HEK293 (cell line): Measurements from ENCODE around the gene LSG1.

Experiments
- CTCF ChIA-PET: fragments of 350-600 bp; formaldehyde crosslinking; extraction: SDS; loops from one replicate; lab custom pipeline; 2021; ENCODE audit warnings: antibody characterized with exemption; lab: Yijun Ruan, JAX
- POLR2A ChIA-PET: fragments of 300-600 bp; formaldehyde crosslinking; extraction: SDS; loops from one replicate; lab custom pipeline; 2020; ENCODE audit warnings: antibody characterized with exemption, inconsistent platforms; lab: Yijun Ruan, JAX
- H3K27ac ChIP-seq: fragments of 200-500 bp; sonication (Bioruptor generic); 2 replicates; pipeline ENCODE4 v1.5.1; 2014; ENCODE audit warnings: low read depth, low read length, control low read depth, inconsistent platforms; ENCODE audit errors: extremely low read depth
- H3K36me3 ChIP-seq, 2 experiments: fragments of 200-500 bp in 1 of 2; sonication (Bioruptor generic) in 1 of 2; 1 replicate in 1 of 2; 2 replicates in 1 of 2; pipeline ENCODE4 v1.5.1; 2014 to 2017; ENCODE audit warnings: inconsistent platforms in 2 of 2, low read length in 2 of 2; ENCODE audit not compliant: control insufficient read depth in 2 of 2, insufficient read depth in 1 of 2
- H3K4me1 ChIP-seq: fragments of 200-500 bp; sonication (Bioruptor generic); 2 replicates; pipeline ENCODE4 v1.5.1; 2014; ENCODE audit warnings: mild to moderate bottlenecking, low read length, inconsistent platforms; ENCODE audit not compliant: control insufficient read depth, insufficient read depth
- H3K4me3 ChIP-seq: 2 replicates; pipeline ENCODE4 v1.5.1; 2011; ENCODE audit warnings: low read depth, mild to moderate bottlenecking, control low read depth, low read length, moderate library complexity
- H3K9me3 ChIP-seq: fragments of 200-500 bp; sonication (Bioruptor generic); 2 replicates; pipeline ENCODE4 v1.5.1; 2014; ENCODE audit warnings: low read depth, low read length, inconsistent platforms; ENCODE audit not compliant: control insufficient read depth, insufficient read depth
- KLF1 ChIP-seq: fragments of 450-650 bp; formaldehyde crosslinking; IDR thresholded peaks from 2 replicates; pipeline ENCODE4 v1.5.1; 2016; ENCODE audit warnings: missing biosample characterization, missing genetic modification characterization
- KLF16 ChIP-seq: fragments of 450-650 bp; formaldehyde crosslinking; IDR thresholded peaks from 2 replicates; pipeline ENCODE4 v1.5.1; 2017; ENCODE audit warnings: missing biosample characterization, missing genetic modification characterization
- MYNN ChIP-seq: fragments of 450-650 bp; formaldehyde crosslinking; IDR thresholded peaks from 2 replicates; pipeline ENCODE4 v1.5.1; 2016; ENCODE audit warnings: missing biosample characterization, missing genetic modification characterization, borderline replicate concordance
- ZBTB7A ChIP-seq: fragments of 450-650 bp; formaldehyde crosslinking; IDR thresholded peaks from 2 replicates; pipeline ENCODE4 v1.5.1; 2016; ENCODE audit warnings: low read depth, missing biosample characterization, missing genetic modification characterization
- ZFP3 ChIP-seq: fragments of 450-650 bp; formaldehyde crosslinking; IDR thresholded peaks from 2 replicates; pipeline ENCODE4 v1.5.1; 2016; ENCODE audit warnings: low read depth, missing biosample characterization, missing genetic modification characterization
- ZNF169 ChIP-seq: fragments of 450-650 bp; formaldehyde crosslinking; IDR thresholded peaks from 2 replicates; pipeline ENCODE4 v1.5.1; 2016; ENCODE audit warnings: missing biosample characterization, missing genetic modification characterization
- ZNF184 ChIP-seq: fragments of 450-650 bp; IDR thresholded peaks from 2 replicates; pipeline ENCODE4 v1.5.1; 2018; ENCODE audit warnings: missing biosample characterization, mild to moderate bottlenecking, missing genetic modification characterization
- ZNF202 ChIP-seq: fragments of 450-650 bp; formaldehyde crosslinking; IDR thresholded peaks from 2 replicates; pipeline ENCODE4 v1.5.1; 2016; ENCODE audit warnings: missing biosample characterization, missing genetic modification characterization, borderline replicate concordance
- ZNF274 ChIP-seq, 2 experiments: fragments of 200-500 bp in 1 of 2; fragments of 450-650 bp in 1 of 2; sonication (Bioruptor generic) in 1 of 2; formaldehyde crosslinking in 1 of 2; IDR thresholded peaks; 2 replicates each; pipeline versions ENCODE4 v1.5.1 to v1.6.1; 2014 to 2016; ENCODE audit warnings: borderline replicate concordance in 1 of 2, inconsistent platforms in 1 of 2, low read length in 1 of 2, missing biosample characterization in 1 of 2, missing genetic modification characterization in 1 of 2
- ZNF311 ChIP-seq: fragments of 450-650 bp; formaldehyde crosslinking; IDR thresholded peaks from 2 replicates; pipeline ENCODE4 v1.5.1; 2017; ENCODE audit warnings: missing biosample characterization, missing genetic modification characterization, borderline replicate concordance
- ZNF561 ChIP-seq: fragments of 450-650 bp; IDR thresholded peaks from 2 replicates; pipeline ENCODE4 v1.5.1; 2018; ENCODE audit warnings: missing biosample characterization, missing genetic modification characterization, borderline replicate concordance
- ZNF670 ChIP-seq: fragments of 450-650 bp; formaldehyde crosslinking; IDR thresholded peaks from 2 replicates; pipeline ENCODE4 v1.5.1; 2016; ENCODE audit warnings: missing biosample characterization, missing genetic modification characterization, low read depth
- ZNF707 ChIP-seq: fragments of 450-650 bp; formaldehyde crosslinking; IDR thresholded peaks from 2 replicates; pipeline ENCODE4 v1.5.1; 2016; ENCODE audit warnings: missing biosample characterization, missing genetic modification characterization
- TF ChIP-seq, protein P1 (sequence below): fragments of 450-650 bp; formaldehyde crosslinking; IDR thresholded peaks from 2 replicates; pipeline ENCODE4 v1.5.0; 2017; ENCODE audit warnings: missing biosample characterization, missing genetic modification characterization, borderline replicate concordance
- TF ChIP-seq, protein P2 (sequence below): fragments of 450-650 bp; formaldehyde crosslinking; IDR thresholded peaks from 2 replicates; pipeline ENCODE4 v1.5.1; 2016; ENCODE audit warnings: missing biosample characterization, missing genetic modification characterization
- TF ChIP-seq, protein P3 (sequence below): fragments of 450-650 bp; IDR thresholded peaks from 2 replicates; pipeline ENCODE4 v1.5.1; 2018; ENCODE audit warnings: missing biosample characterization, missing genetic modification characterization
- TF ChIP-seq, protein P4 (sequence below): fragments of 450-650 bp; formaldehyde crosslinking; optimal IDR thresholded peaks from 2 replicates; pipeline ENCODE3; 2016; ENCODE audit warnings: missing biosample characterization, mild to moderate bottlenecking, missing genetic modification characterization
- TF ChIP-seq, protein P5 (sequence below): fragments of 450-650 bp; formaldehyde crosslinking; IDR thresholded peaks from 2 replicates; pipeline ENCODE4 v1.5.1; 2016; ENCODE audit warnings: missing biosample characterization, missing genetic modification characterization

The LSG1 gene

DNA sequence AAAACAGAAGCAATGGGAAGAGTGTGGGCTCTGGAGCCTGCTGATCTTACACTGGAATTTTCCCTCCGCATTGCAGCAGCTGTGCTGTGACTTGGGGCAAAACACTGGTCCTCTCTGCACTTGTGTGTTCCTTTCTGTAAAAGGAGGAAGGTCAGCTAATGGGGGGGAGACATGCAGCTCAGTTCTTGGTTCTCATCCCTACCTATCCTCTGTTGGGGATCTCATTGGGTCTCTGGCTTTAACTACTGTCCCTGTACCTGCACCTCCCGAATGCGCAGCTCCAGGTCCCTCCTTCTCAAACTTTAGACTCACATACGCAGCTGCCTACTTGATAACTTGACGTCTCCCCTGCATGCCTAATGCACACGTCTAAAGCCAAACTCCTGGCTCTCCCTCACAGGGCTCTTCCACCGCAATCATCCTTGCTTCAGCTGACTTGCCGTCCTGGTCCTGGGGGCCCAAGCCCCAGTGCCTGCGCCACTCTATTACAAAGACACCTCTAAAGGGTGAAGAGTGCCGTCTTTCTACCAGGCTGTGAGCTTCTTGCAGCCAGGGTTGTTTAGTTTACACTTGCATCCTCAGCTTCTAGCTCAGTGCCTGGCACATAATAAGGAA is 32.9 kb downstream of the LSG1 start:
- no peak overlapping the region for H3K4me3 ChIP-seq
- ChIA-PET POLR2A (no interaction called here), CTCF (no interaction called here)
- H3K9me3 ChIP-seq = no peaks in the 10 kb centered on the region
- H3K4me1 ChIP-seq = no peaks in the 10 kb centered on the region
- H3K36me3 ChIP-seq = peaks cover 0 to 36% of the 10 kb centered on the region in 2 experiments; a peak in 1 of 3 replicates
- TF ChIP-seq, protein P1, sequence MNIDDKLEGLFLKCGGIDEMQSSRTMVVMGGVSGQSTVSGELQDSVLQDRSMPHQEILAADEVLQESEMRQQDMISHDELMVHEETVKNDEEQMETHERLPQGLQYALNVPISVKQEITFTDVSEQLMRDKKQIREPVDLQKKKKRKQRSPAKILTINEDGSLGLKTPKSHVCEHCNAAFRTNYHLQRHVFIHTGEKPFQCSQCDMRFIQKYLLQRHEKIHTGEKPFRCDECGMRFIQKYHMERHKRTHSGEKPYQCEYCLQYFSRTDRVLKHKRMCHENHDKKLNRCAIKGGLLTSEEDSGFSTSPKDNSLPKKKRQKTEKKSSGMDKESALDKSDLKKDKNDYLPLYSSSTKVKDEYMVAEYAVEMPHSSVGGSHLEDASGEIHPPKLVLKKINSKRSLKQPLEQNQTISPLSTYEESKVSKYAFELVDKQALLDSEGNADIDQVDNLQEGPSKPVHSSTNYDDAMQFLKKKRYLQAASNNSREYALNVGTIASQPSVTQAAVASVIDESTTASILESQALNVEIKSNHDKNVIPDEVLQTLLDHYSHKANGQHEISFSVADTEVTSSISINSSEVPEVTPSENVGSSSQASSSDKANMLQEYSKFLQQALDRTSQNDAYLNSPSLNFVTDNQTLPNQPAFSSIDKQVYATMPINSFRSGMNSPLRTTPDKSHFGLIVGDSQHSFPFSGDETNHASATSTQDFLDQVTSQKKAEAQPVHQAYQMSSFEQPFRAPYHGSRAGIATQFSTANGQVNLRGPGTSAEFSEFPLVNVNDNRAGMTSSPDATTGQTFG (tag by site-specific recombination) = no peak
- TF ChIP-seq KLF16 (tag by site-specific recombination) (no peak), MYNN (tag by site-specific recombination) (no peak), ZNF274 (IDR thresholded peaks at IDR 0.05; ENCODE audit: low read length) (no peak), ZNF274 (tag by site-specific recombination; IDR thresholded peaks at IDR 0.05; ENCODE audit: borderline replicate concordance) (no peak), ZNF202 (tag by site-specific recombination) (no peak), KLF1 (tag by site-specific recombination) (no peak), ZNF561 (no peak), ZFP3 (no peak), ZNF169 (no peak), ZBTB7A (tag by site-specific recombination) (no peak), ZNF184 (tag by site-specific recombination) (no peak), ZNF311 (tag by site-specific recombination) (no peak), ZNF707 (tag by site-specific recombination) (no peak)
- TF ChIP-seq, protein P2, sequence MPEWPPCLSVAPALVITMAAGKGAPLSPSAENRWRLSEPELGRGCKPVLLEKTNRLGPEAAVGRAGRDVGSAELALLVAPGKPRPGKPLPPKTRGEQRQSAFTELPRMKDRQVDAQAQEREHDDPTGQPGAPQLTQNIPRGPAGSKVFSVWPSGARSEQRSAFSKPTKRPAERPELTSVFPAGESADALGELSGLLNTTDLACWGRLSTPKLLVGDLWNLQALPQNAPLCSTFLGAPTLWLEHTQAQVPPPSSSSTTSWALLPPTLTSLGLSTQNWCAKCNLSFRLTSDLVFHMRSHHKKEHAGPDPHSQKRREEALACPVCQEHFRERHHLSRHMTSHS (tag by site-specific recombination) = no peak
- TF ChIP-seq, protein P3, sequence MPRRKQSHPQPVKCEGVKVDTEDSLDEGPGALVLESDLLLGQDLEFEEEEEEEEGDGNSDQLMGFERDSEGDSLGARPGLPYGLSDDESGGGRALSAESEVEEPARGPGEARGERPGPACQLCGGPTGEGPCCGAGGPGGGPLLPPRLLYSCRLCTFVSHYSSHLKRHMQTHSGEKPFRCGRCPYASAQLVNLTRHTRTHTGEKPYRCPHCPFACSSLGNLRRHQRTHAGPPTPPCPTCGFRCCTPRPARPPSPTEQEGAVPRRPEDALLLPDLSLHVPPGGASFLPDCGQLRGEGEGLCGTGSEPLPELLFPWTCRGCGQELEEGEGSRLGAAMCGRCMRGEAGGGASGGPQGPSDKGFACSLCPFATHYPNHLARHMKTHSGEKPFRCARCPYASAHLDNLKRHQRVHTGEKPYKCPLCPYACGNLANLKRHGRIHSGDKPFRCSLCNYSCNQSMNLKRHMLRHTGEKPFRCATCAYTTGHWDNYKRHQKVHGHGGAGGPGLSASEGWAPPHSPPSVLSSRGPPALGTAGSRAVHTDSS (tag by site-specific recombination) = no peak
- TF ChIP-seq, protein P4, sequence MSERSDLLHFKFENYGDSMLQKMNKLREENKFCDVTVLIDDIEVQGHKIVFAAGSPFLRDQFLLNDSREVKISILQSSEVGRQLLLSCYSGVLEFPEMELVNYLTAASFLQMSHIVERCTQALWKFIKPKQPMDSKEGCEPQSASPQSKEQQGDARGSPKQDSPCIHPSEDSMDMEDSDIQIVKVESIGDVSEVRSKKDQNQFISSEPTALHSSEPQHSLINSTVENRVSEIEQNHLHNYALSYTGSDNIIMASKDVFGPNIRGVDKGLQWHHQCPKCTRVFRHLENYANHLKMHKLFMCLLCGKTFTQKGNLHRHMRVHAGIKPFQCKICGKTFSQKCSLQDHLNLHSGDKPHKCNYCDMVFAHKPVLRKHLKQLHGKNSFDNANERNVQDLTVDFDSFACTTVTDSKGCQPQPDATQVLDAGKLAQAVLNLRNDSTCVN = no peak
- H3K27ac ChIP-seq = no peak overlapping the region

DNA sequence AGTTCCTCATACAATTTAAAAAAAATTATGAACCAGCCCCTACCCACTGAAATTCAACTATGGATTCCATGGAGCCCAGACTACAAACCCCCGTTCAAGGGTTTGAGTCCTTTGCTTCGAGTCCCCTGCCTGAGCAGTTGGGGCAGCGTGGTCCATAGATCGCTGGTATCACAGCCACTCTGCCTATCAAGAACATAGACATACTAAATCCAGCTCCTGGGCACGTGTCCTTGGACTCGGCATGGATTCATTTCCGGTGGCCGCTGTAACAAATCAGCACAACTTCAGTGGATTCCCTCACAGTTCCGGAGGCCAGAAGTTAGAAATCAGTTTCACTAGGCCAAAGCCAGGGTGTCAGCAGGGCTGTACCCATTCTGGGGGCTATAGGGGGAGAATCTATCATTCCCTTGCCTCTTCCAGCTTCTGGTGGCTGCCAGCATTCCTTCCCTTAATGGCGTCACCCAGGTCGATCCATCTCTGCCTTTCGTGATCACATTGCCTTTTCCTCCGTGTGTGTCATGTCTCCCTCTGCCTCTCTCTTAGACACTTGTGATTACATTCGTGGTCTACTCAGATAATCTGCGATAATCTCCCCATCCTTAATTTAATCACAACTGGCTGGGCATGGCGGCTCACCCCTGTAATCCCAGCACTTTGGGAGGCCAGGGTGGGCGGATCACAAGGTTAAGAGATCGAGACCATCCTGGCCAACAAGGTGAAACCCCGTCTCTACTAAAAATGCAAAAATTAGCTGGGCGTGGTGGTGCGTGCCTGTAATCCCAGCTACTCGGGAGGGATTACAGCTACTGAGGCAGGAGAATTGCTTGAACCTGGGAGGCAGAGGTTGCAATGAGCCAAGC is 34.2 kb downstream of the LSG1 start:
- TF ChIP-seq ZNF670 = no peak
- TF ChIP-seq, protein P5, sequence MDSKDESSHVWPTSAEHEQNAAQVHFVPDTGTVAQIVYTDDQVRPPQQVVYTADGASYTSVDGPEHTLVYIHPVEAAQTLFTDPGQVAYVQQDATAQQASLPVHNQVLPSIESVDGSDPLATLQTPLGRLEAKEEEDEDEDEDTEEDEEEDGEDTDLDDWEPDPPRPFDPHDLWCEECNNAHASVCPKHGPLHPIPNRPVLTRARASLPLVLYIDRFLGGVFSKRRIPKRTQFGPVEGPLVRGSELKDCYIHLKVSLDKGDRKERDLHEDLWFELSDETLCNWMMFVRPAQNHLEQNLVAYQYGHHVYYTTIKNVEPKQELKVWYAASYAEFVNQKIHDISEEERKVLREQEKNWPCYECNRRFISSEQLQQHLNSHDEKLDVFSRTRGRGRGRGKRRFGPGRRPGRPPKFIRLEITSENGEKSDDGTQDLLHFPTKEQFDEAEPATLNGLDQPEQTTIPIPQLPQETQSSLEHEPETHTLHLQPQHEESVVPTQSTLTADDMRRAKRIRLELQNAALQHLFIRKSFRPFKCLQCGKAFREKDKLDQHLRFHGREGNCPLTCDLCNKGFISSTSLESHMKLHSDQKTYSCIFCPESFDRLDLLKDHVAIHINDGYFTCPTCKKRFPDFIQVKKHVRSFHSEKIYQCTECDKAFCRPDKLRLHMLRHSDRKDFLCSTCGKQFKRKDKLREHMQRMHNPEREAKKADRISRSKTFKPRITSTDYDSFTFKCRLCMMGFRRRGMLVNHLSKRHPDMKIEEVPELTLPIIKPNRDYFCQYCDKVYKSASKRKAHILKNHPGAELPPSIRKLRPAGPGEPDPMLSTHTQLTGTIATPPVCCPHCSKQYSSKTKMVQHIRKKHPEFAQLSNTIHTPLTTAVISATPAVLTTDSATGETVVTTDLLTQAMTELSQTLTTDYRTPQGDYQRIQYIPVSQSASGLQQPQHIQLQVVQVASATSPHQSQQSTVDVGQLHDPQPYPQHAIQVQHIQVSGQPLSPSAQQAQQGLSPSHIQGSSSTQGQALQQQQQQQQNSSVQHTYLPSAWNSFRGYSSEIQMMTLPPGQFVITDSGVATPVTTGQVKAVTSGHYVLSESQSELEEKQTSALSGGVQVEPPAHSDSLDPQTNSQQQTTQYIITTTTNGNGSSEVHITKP = peak; percentile 69

More for the DNA sequence above, 34.2 kb downstream of the LSG1 start:
- Histone ChIP-seq H3K4me1 (no peaks in the 10 kb centered on the region), H3K36me3 (peaks cover 0 to 25% of the 10 kb centered on the region in 2 experiments; a peak in 1 of 3 replicates), H3K27ac (no peak overlapping the region), H3K9me3 (no peaks in the 10 kb centered on the region), H3K4me3 (no peak overlapping the region)
- CTCF ChIA-PET = no interaction called here
- POLR2A ChIA-PET = no interaction called here
